ENCODE results near the gene TATDN2.
"Not testable (repeated sequence)": the region's sequence is repeated elsewhere in the genome, so short reads cannot be mapped to it uniquely, and the experiment has no call there.

The TATDN2 gene

GRCh38 chr3:10291641-10292040 lies 43.4 kb downstream of the TATDN2 start:
- no peak for DNase-seq (ENCODE audit: low read depth in 3 of 3)

- DNase-seq (ENCODE audit: low read depth in 3 of 3), result no peak
These were observed 44.5 kb downstream of the TATDN2 start, which contains the start of gene GHRL for GRCh38 chr3:10292505-10293419. TSS of gene GHRL (minus strand) at chr3:10292947. CDS start at chr3:10290180, 2,767 bp downstream.

GRCh38 chr3:10294030-10294586 lies 45.8 kb downstream of the TATDN2 start:
- no peak for DNase-seq (ENCODE audit: low read depth in 3 of 3)

DNA sequence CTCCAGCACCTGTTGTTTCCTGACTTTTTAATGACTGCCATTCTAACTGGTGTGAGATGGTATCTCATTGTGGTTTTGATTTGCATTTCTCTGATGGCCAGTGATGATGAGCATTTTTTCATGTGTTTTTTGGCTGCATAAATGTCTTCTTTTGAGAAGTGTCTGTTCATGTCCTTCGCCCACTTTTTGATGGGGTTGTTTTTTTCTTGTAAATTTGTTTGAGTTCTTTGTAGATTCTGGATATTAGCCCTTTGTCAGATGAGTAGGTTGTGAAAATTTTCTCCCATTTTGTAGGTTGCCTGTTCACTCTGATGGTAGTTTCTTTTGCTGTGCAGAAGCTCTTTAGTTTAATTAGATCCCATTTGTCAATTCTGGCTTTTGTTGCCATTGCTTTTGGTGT lies 49.8 kb downstream of the TATDN2 start:
- DNase-seq (ENCODE audit: low read depth in 3 of 3), result not testable (repeated sequence)

DNA sequence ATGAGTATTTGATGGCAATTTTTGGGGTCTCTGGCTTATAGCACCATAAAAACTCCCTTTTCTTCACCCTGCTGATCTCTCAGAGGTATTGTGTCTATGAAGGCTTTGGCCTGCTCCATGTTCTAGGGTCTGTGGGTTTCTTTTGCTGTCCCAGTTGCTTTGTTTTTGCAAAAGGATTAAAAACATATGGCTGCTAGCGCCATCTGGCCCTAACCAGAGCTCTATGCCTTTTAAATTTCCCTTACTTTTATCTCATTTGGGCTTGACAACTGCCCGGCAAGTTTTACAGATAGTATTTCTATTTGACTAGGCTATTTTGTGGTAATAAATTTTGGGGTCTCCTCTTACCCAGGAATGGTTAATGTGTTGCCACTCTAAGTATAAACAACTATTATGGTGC lies 50.9 kb downstream of the TATDN2 start:
- no peak for DNase-seq (ENCODE audit: low read depth in 3 of 3)

DNA sequence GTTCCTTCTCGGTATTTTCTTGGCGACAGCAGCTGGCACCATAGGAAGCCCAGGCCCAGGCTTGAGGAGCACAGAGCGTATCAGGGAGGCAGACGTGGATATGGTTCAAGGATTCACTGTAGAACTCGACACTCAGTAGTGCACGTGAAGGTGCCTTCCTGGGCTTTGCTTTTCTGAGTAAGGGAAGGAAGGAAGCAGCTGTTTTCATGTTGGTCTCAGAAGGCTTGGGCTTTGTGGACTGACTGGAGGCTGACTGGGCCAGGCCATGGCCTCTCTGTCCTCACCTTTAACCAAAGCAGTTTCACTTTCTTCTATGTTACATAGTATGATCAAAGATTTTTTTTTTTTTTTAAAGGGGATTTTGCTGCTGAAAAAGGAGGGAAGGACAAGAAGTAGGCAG lies 51.4 kb downstream of the TATDN2 start:
- no peak for DNase-seq (ENCODE audit: low read depth in 3 of 3)

- DNase-seq (ENCODE audit: low read depth in 3 of 3), result no peak
These were observed 51.8 kb downstream of the TATDN2 start for GRCh38 chr3:10300087-10300486.

GRCh38 chr3:10303105-10303504 lies 54.8 kb downstream of the TATDN2 start:
- DNase-seq (ENCODE audit: low read depth in 3 of 3), result no peak

GRCh38 chr3:10303785-10304184 lies 55.5 kb downstream of the TATDN2 start:
- DNase-seq (ENCODE audit: low read depth in 3 of 3), result no peak

GRCh38 chr3:10304905-10305304 lies 56.6 kb downstream of the TATDN2 start:
- no peak for DNase-seq (ENCODE audit: low read depth in 3 of 3)

DNA sequence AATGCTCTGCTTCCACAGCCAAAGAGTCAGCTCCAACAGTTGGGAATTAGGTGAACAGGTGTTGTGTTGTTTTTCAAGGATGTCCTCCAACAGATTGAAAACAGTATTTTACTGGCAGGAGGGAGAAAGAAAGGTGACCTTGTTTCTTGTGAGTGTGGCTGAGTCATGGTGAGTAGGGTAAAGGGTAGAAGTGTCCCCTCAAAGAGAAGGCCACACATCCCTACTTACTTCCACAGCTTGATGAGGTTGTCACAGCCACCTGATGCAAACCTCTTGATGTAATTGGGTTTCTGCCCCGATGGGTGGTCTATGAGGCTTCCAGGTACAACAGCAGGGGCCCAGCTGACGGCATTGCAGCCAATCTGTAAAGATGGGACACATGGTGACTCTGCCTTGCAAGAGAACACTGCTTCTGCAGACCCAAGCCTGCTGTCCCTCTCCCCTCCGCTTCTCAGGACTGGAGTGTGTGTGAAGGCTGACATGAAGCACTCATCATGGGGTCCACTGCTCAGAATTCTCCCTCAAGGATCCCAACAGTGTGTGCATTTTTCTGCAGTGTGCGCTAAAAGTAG lies 57.2 kb downstream of the TATDN2 start:
- DNase-seq (ENCODE audit: low read depth in 3 of 3), result no peak

DNA sequence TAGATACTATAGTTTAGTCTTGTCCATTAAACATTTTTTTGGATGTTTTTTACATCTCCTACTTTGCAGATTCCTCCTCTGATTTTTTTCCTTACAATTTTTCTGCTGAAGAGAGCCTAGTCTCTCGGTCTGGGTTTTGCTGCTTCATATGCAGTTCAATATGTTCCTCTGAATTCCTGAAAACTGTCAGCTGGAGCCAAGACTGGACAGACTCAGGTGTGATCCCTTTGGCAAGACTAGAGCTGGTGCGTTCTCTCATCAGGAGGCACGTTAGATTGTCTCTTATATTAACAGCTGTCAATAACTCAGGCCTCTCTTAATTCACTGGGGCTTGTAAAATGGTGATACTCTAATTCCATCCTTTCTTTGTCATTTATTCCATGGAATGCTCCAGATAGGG lies 57.9 kb downstream of the TATDN2 start:
- DNase-seq (ENCODE audit: low read depth in 3 of 3), result no peak

DNA sequence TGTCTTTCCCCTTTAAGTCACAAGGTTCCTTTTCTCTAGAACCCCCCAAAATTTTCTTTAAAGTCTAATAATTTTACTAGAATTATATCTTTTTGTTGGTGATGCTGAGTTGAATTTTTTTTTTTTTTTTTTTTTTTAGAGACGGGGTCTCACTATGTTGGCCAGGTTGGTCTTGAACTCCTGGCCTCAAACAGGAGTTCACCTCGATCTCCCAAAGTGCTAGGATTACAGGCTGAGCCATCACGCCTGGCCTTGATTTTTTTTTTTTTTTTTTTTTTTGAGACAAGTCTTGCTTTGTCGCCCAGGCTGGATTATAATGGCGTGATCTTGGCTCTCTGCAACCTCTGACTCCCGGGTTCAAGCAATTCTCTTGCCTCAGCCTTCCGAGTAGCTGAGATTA lies 60.4 kb downstream of the TATDN2 start:
- no peak for DNase-seq (ENCODE audit: low read depth in 3 of 3)

DNA sequence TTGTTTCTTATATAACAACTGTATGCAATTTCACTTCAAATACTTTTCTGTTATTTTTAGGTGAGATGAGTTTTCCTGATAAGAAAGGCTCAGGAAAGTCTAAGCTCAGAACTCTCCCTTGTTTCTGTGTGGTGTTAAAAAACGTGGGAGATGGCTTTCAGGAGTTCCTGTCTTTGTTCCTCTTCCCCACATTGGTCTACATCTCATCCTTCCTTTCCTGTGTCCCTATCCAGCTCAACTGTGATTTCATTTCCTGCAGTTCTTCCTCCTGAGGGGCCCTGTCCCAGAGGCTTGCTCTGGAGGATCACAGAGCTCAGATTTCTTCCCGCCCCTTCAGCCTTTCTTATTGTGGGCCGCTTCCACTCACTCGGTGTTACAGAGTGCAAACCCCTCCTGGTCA lies 61.5 kb downstream of the TATDN2 start:
- no peak for DNase-seq (ENCODE audit: low read depth in 3 of 3)

DNA sequence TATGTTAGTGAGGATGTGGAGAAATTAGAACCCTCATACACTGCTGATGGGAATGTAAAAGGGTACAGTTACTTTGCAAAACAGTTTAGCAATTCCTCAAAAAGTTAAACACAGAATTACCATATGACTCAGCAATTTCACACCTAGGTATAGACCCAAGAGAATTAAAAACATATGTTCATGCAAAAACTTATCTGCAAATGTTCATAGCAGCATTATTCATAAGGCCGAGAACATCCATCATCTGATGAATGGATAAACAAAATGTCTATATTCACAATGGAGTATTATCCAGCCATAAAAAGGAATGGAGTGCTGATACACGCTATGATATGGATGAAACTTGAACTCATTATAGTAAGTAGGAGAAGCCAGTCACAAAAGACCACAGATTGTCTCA lies 62.3 kb downstream of the TATDN2 start:
- no peak for DNase-seq (ENCODE audit: low read depth in 3 of 3)

- no peak for DNase-seq (ENCODE audit: low read depth in 3 of 3)
These were observed 63.5 kb downstream of the TATDN2 start for GRCh38 chr3:10311710-10312109.

GRCh38 chr3:10312391-10312790 lies 64.1 kb downstream of the TATDN2 start:
- no peak for DNase-seq (ENCODE audit: low read depth in 3 of 3)

GRCh38 chr3:10312861-10313260 lies 64.6 kb downstream of the TATDN2 start:
- DNase-seq (ENCODE audit: low read depth in 3 of 3), result no peak

GRCh38 chr3:10315101-10315500 lies 66.8 kb downstream of the TATDN2 start:
- no peak for DNase-seq (ENCODE audit: low read depth in 3 of 3)

DNA sequence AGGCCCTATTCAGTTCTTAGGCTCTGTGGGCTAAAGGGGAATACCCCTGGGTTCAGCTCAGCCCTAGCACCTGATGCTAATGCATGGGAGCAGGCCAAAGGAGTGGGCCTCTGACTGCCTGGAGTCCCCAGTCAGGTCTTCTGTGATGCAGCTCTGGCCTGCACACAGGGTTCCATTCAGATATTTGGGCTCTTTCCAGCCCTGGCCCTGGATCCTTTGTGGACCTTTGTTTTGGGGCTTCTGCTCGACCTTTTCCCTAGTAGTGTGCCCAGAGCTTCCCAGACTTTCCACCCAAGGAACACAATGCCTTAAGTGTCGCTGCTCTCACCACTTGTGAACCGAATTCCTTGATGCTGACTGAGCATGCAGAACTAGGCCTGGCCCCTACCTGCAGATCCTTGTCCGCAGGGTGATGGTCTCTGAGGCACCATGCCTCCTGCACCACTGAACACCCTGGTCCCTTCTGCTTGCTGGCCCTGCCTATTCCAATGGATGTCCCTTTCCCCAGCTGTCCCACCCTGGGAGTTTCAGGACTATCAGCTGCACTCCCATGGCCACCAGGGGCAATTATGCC lies 67.6 kb downstream of the TATDN2 start:
- no peak for DNase-seq (ENCODE audit: low read depth in 3 of 3)

DNA sequence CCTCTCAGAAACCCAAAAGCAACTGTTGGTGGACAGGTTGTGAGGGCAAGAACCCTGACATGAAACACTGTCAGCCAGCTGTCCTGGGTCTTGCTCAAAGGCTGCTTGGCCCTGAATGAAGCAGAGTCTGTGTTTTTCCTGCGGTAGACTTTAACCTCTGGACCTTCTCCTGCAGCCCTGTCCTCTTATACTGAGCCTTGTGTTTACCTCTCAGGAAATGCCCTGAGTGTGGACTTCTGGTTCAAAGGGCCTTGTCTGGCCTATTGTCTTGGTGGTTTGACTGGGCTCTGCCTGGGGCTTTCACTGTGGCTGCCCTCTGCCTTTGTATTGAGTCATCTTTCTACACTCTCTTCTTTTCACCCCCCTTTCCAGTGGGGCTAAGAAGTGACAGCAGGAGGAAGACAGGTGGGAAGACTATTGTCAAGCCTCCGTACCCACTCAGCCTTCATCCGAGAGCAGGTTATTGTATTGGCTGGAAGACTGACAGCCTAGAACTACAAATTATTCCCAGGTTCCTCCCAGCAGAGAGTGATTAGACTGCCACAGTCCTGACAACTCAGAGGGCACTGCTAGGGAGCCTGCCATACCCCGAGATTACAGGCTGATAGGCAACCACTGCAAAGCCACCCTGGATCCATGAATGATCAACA lies 69.2 kb downstream of the TATDN2 start:
- DNase-seq (ENCODE audit: low read depth in 3 of 3), result no peak

DNA sequence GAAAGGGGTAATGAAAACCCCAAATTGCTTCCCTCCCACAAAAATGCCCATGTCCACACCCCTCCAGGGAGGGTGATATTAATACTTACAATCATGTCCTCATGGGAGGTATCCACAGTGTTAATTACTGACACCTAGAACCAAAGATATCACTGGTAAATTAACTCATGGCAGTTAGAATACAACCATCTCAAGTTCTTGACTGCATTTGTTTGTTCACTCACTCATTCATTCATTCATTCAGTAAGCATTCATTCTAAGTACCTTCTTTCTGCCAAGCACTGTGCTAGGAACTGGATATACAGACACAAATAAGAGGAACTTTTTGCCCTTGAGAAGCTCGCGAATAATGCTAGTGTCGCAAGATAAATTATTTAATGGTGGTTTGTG lies 69.7 kb downstream of the TATDN2 start:
- no peak for DNase-seq (ENCODE audit: low read depth in 3 of 3)
